Liver (tissue), 9 donors: ENCODE results near the gene UBR4. TPM values are rescaled to one million over a fixed set of nuclear protein-coding genes. Genes with fewer than 3 reads are reported as not detected.

Experiments
- DNase-seq: peaks from one replicate; pipeline ENCODE4 v3.0.0-alpha.2; 2017; ENCODE audit warnings: low spot score
- H3K27ac ChIP-seq, 2 donors: one replicate each; pipeline ENCODE4 v1.7.0; 2013; ENCODE audit warnings: inconsistent platforms in 2 of 2, low read length in 2 of 2, control low read depth in 1 of 2, low read depth in 1 of 2, mild to moderate bottlenecking in 1 of 2
- H3K27me3 ChIP-seq, 4 donors: one replicate each; pipeline versions ENCODE4 v1.6.1 to v1.7.0; 2013; ENCODE audit warnings: low read length in 3 of 4, inconsistent platforms in 1 of 4, mild to moderate bottlenecking in 1 of 4, moderate library complexity in 1 of 4; ENCODE audit not compliant: control insufficient read depth in 4 of 4, insufficient read depth in 4 of 4
- H3K36me3 ChIP-seq, 4 donors: one replicate each; pipeline versions ENCODE4 v1.6.1 to v1.7.0; 2013; ENCODE audit warnings: low read length in 3 of 4, mild to moderate bottlenecking in 3 of 4, low read depth in 1 of 4, moderate library complexity in 1 of 4; ENCODE audit not compliant: control insufficient read depth in 4 of 4, insufficient read depth in 3 of 4
- H3K4me1 ChIP-seq, 4 donors: one replicate each; pipeline versions ENCODE4 v1.6.1 to v1.7.0; 2013; ENCODE audit warnings: low read length in 3 of 4, mild to moderate bottlenecking in 3 of 4, moderate library complexity in 1 of 4; ENCODE audit not compliant: control insufficient read depth in 4 of 4, insufficient read depth in 4 of 4
- H3K4me3 ChIP-seq, 3 donors: one replicate each; pipeline versions ENCODE4 v1.6.1 to v1.7.0; 2013; ENCODE audit warnings: low read length in 3 of 3, control low read depth in 1 of 3, low read depth in 1 of 3, mild to moderate bottlenecking in 1 of 3
- H3K9ac ChIP-seq, 2 donors: one replicate each; pipeline ENCODE4 v1.7.0; 2013; ENCODE audit warnings: low read length in 2 of 2, mild to moderate bottlenecking in 2 of 2, moderate library complexity in 2 of 2, control low read depth in 1 of 2, low read depth in 1 of 2
- H3K9me3 ChIP-seq, 4 donors: one replicate each; pipeline versions ENCODE4 v1.6.1 to v1.7.0; 2013; ENCODE audit warnings: low read length in 3 of 4; ENCODE audit not compliant: control insufficient read depth in 4 of 4
- ATF3 ChIP-seq: IDR thresholded peaks from 2 replicates; pipeline ENCODE4 v1.6.1; 2016; ENCODE audit warnings: antibody characterized with exemption
- CTCF ChIP-seq: fragments of 150-350 bp; IDR thresholded peaks from 2 replicates; pipeline ENCODE4 v1.5.1; 2017; ENCODE audit warnings: improper control_type of control experiment, low read depth, low read length; ENCODE audit not compliant: missing input control
- EGR1 ChIP-seq, 2 donors: IDR thresholded peaks; 2 replicates each; pipeline ENCODE4 v1.6.1; 2016 to 2018; ENCODE audit warnings: antibody characterized with exemption in 2 of 2, low read depth in 2 of 2
- FOXA1 ChIP-seq: IDR thresholded peaks from 2 replicates; pipeline ENCODE4 v1.6.1; 2016; ENCODE audit warnings: antibody characterized with exemption
- FOXA2 ChIP-seq: IDR thresholded peaks from 2 replicates; pipeline ENCODE4 v1.6.1; 2016; ENCODE audit warnings: antibody characterized with exemption
- GABPA ChIP-seq, 2 donors: IDR thresholded peaks in 1 of 2; conservative IDR thresholded peaks in 1 of 2; 2 replicates each; pipeline ENCODE4 v1.6.1; 2016; ENCODE audit warnings: antibody characterized with exemption in 2 of 2, mild to moderate bottlenecking in 1 of 2, moderate library complexity in 1 of 2
- HNF4A ChIP-seq, 2 donors: conservative IDR thresholded peaks; 2 replicates each; pipeline ENCODE4 v1.6.1; 2016; ENCODE audit warnings: antibody characterized with exemption in 2 of 2, mild to moderate bottlenecking in 2 of 2
- HNF4G ChIP-seq: IDR thresholded peaks from 2 replicates; pipeline ENCODE4 v1.6.1; 2016; ENCODE audit warnings: antibody characterized with exemption
- JUND ChIP-seq, 2 donors: IDR thresholded peaks; 2 replicates each; pipeline ENCODE4 v1.6.1; 2016; ENCODE audit warnings: antibody characterized with exemption in 2 of 2
- MAX ChIP-seq: IDR thresholded peaks from 2 replicates; pipeline ENCODE4 v1.6.1; 2016; ENCODE audit warnings: antibody characterized with exemption
- NR2F2 ChIP-seq: IDR thresholded peaks from 2 replicates; pipeline ENCODE4 v1.6.1; 2016; ENCODE audit warnings: antibody characterized with exemption
- RAD21 ChIP-seq, 2 donors: IDR thresholded peaks; 2 replicates each; pipeline ENCODE4 v1.6.1; 2016; ENCODE audit warnings: antibody characterized with exemption in 2 of 2, mild to moderate bottlenecking in 2 of 2
- REST ChIP-seq: IDR thresholded peaks from 2 replicates; pipeline ENCODE4 v1.6.1; 2016; ENCODE audit warnings: antibody characterized with exemption, mild to moderate bottlenecking
- RXRA ChIP-seq, 2 donors: IDR thresholded peaks; 2 replicates each; pipeline ENCODE4 v1.6.1; 2017 to 2018; ENCODE audit warnings: antibody characterized with exemption in 2 of 2, mild to moderate bottlenecking in 1 of 2
- SP1 ChIP-seq: IDR thresholded peaks from 2 replicates; pipeline ENCODE4 v1.6.1; 2018; ENCODE audit warnings: antibody characterized with exemption, mild to moderate bottlenecking
- TAF1 ChIP-seq: conservative IDR thresholded peaks from 2 replicates; pipeline ENCODE4 v1.6.1; 2016; ENCODE audit warnings: antibody characterized with exemption, mild to moderate bottlenecking
- YY1 ChIP-seq: IDR thresholded peaks from 2 replicates; pipeline ENCODE4 v1.6.1; 2016; ENCODE audit warnings: antibody characterized with exemption, mild to moderate bottlenecking
- ZBTB33 ChIP-seq: IDR thresholded peaks from 2 replicates; pipeline ENCODE4 v1.6.1; 2016; ENCODE audit warnings: antibody characterized with exemption
- WGBS: extraction: QIAGEN DNeasy Blood & Tissue Kit; methylation state at CpG from one replicate; pipeline ENCODE4 v1.1.7; 2013; 5-methylcytosine and 5-hydroxymethylcytosine counted together
- polyA plus RNA-seq, 2 donors: library from polyadenylated mRNA; stranded (reverse) in 1 of 2; unstranded in 1 of 2; fragments of 200-250 nt in 1 of 2; fragments of >200 nt in 1 of 2; fragmentation: Nextera tagmentation in 1 of 2; extraction: Ambion mirVana in 1 of 2; gene quantifications; one replicate each; pipeline versions ENCODE4 v1.2.1 to v1.2.3, GENCODE V29; 2013 to 2015
- total RNA-seq, 2 donors: library from RNA; depleted of rRNA; stranded (reverse); fragments of >200 nt; gene quantifications; one replicate each; pipeline ENCODE4 v1.2.3, GENCODE V29; 2014
- donor health status: healthy.
- donor health status: healthy.
- donor health status: healthy.
- donor health status: healthy.
- donor health status: healthy.

The UBR4 gene
- total RNA-seq (100 to 1,000 TPM in 1 of 2 donors, 10 to 100 TPM in 1; 97.5 to 156 TPM), polyA plus RNA-seq (10 to 100 TPM; 45.4 to 76.2 TPM)

- WGBS: under 1% methylated on average over 80 of the region's 80 CpGs
- peak; percentile 96 for DNase-seq
- peak within 1 kb of the TSS; percentile 86 to 90 for H3K27ac ChIP-seq
- H3K4me3 ChIP-seq: peak within 1 kb of the TSS; percentile 90 to 98 (median 93)
- peak within 1 kb of the TSS; percentile 80 to 94 for H3K9ac ChIP-seq
- no peaks in the 10 kb centered on the region for H3K27me3 ChIP-seq
- peaks cover 5 to 44% (median 32%) of the 10 kb centered on the region in 4 donors for H3K4me1 ChIP-seq
- H3K36me3 ChIP-seq: peaks cover 0 to 9% (median 5%) of the 10 kb centered on the region in 4 donors
- TF ChIP-seq ATF3: peak; percentile 58
- peak; percentile 42 for TF ChIP-seq FOXA2
- peak; percentile 97 for TF ChIP-seq NR2F2
- TF ChIP-seq CTCF: no peak
- peak; percentile 60 for TF ChIP-seq TAF1
- peak; percentile 89 for TF ChIP-seq YY1
- TF ChIP-seq SP1: peak; percentile 94
- TF ChIP-seq GABPA (IDR thresholded peaks at IDR 0.05 in 1 of 2, conservative IDR thresholded peaks at IDR 0.05 in 1 of 2): peak; percentile 72 to 94
- peak; percentile 71 for TF ChIP-seq ZBTB33
- peak; percentile 84 to 93 for TF ChIP-seq JUND (IDR thresholded peaks at IDR 0.05)
- peak; percentile 56 for TF ChIP-seq REST
- TF ChIP-seq HNF4G: peak; percentile 98
- peak; percentile 32 to 89 for TF ChIP-seq EGR1 (IDR thresholded peaks at IDR 0.05; ENCODE audit: low read depth in 2 of 2)
- TF ChIP-seq FOXA1: no peak
- TF ChIP-seq MAX: peak; percentile 93
- TF ChIP-seq HNF4A (conservative IDR thresholded peaks at IDR 0.05): peak; percentile 92 to 94
- peak; percentile 97 for TF ChIP-seq RXRA (IDR thresholded peaks at IDR 0.05)
- peak in 1 of 2 donors; percentile 51 for TF ChIP-seq RAD21 (IDR thresholded peaks at IDR 0.05)
- H3K9me3 ChIP-seq: no peaks in the 10 kb centered on the region
Measured at GRCh38 chr1:19209990-19210771, at the start of gene UBR4. TSS of gene UBR4 (minus strand) at chr1:19210266. CDS start at chr1:19210248, 18 bp downstream.
